HepG2 (cell line): ENCODE measurements around the gene POU4F3. TPM values are rescaled to one million over a fixed set of nuclear protein-coding genes. Genes with fewer than 3 reads are reported as not detected.

Experiments used
- AKNA ChIP-seq: sonication (generic); formaldehyde crosslinking; IDR thresholded peaks from 2 replicates; pipeline ENCODE4 v1.4.0; 2020; ENCODE audit warnings: missing genetic modification reagents, borderline replicate concordance
- NAIF1 ChIP-seq: sonication (generic); formaldehyde crosslinking; IDR thresholded peaks from 2 replicates; pipeline ENCODE4 v1.5.0; 2020; ENCODE audit warnings: mild to moderate bottlenecking, missing genetic modification reagents, borderline replicate concordance
- polyA plus RNA-seq, 8 experiments: library from polyadenylated mRNA; depleted of rRNA in 3 of 8; stranded (reverse) in 7 of 8; unstranded in 1 of 8; fragments of >200 nt; fragmentation: Illumina TruSeq in 4 of 8; extraction: Trizol in 4 of 8; gene quantifications; 2 replicates each; pipeline versions ENCODE4 v1.2.1 to v1.2.3, GENCODE V29; 2011 to 2016; ENCODE audit warnings: low read depth in 4 of 8, missing spikeins in 1 of 8, mixed read lengths in 1 of 8; ENCODE audit not compliant: insufficient read depth in 1 of 8
- total RNA-seq, 5 experiments: library from RNA; depleted of rRNA; stranded (reverse); fragments of >200 nt; fragmentation: Illumina TruSeq; extraction: Trizol; gene quantifications; 2 replicates each; pipeline ENCODE4 v1.2.3, GENCODE V29; 2016; ENCODE audit warnings: low read depth in 1 of 5
- TF ChIP-seq, protein P1 (sequence below): sonication (generic); formaldehyde crosslinking; IDR thresholded peaks from one replicate; pipeline ENCODE4 v1.5.1; 2020; ENCODE audit warnings: mild to moderate bottlenecking, missing genetic modification reagents; ENCODE audit errors: not compliant biosample characterization
- TF ChIP-seq, protein P2 (sequence below): sonication (generic); formaldehyde crosslinking; IDR thresholded peaks from 2 replicates; pipeline ENCODE4 v1.8.1; 2022; ENCODE audit warnings: low read depth, mild to moderate bottlenecking, missing genetic modification reagents

POU4F3 gene
- total and polyA plus RNA-seq, 2 of the 13 experiments (the other 11 are each of a cell fraction or from before 2014, with no cell fraction given) = not detected

- TF ChIP-seq, protein P1, sequence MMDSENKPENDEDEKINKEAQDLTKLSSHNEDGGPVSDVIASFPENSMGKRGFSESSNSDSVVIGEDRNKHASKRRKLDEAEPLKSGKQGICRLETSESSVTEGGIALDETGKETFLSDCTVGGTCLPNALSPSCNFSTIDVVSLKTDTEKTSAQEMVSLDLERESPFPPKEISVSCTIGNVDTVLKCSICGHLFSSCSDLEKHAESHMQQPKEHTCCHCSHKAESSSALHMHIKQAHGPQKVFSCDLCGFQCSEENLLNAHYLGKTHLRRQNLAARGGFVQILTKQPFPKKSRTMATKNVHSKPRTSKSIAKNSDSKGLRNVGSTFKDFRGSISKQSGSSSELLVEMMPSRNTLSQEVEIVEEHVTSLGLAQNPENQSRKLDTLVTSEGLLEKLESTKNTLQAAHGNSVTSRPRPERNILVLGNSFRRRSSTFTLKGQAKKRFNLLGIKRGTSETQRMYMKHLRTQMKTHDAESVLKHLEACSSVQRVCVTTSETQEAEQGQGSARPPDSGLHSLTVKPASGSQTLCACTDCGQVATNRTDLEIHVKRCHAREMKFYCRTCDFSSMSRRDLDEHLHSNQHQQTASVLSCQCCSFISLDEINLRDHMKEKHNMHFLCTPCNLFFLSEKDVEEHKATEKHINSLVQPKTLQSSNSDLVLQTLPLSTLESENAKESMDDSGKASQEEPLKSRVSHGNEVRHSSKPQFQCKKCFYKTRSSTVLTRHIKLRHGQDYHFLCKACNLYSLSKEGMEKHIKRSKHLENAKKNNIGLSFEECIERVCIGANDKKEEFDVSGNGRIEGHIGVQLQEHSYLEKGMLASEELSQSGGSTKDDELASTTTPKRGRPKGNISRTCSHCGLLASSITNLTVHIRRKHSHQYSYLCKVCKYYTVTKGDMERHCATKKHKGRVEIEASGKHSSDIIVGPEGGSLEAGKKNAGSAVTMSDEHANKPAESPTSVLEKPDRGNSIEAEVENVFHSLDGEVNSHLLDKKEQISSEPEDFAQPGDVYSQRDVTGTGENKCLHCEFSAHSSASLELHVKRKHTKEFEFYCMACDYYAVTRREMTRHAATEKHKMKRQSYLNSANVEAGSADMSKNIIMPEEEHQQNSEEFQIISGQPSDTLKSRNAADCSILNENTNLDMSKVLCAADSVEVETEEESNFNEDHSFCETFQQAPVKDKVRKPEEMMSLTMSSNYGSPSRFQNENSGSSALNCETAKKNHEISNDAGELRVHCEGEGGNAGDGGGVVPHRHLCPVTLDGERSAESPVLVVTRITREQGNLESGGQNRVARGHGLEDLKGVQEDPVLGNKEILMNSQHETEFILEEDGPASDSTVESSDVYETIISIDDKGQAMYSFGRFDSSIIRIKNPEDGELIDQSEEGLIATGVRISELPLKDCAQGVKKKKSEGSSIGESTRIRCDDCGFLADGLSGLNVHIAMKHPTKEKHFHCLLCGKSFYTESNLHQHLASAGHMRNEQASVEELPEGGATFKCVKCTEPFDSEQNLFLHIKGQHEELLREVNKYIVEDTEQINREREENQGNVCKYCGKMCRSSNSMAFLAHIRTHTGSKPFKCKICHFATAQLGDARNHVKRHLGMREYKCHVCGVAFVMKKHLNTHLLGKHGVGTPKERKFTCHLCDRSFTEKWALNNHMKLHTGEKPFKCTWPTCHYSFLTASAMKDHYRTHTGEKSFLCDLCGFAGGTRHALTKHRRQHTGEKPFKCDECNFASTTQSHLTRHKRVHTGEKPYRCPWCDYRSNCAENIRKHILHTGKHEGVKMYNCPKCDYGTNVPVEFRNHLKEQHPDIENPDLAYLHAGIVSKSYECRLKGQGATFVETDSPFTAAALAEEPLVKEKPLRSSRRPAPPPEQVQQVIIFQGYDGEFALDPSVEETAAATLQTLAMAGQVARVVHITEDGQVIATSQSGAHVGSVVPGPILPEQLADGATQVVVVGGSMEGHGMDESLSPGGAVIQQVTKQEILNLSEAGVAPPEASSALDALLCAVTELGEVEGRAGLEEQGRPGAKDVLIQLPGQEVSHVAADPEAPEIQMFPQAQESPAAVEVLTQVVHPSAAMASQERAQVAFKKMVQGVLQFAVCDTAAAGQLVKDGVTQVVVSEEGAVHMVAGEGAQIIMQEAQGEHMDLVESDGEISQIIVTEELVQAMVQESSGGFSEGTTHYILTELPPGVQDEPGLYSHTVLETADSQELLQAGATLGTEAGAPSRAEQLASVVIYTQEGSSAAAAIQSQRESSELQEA (CRISPR knock-in tag) = no peak
- TF ChIP-seq, protein P2, sequence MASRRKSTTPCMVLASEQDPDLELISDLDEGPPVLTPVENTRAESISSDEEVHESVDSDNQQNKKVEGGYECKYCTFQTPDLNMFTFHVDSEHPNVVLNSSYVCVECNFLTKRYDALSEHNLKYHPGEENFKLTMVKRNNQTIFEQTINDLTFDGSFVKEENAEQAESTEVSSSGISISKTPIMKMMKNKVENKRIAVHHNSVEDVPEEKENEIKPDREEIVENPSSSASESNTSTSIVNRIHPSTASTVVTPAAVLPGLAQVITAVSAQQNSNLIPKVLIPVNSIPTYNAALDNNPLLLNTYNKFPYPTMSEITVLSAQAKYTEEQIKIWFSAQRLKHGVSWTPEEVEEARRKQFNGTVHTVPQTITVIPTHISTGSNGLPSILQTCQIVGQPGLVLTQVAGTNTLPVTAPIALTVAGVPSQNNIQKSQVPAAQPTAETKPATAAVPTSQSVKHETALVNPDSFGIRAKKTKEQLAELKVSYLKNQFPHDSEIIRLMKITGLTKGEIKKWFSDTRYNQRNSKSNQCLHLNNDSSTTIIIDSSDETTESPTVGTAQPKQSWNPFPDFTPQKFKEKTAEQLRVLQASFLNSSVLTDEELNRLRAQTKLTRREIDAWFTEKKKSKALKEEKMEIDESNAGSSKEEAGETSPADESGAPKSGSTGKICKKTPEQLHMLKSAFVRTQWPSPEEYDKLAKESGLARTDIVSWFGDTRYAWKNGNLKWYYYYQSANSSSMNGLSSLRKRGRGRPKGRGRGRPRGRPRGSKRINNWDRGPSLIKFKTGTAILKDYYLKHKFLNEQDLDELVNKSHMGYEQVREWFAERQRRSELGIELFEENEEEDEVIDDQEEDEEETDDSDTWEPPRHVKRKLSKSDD = no peak
- no peak for TF ChIP-seq AKNA (CRISPR knock-in tag)
- TF ChIP-seq NAIF1 (CRISPR knock-in tag) = no peak
Observed at GRCh38 chr5:146327989-146328388, 10.7 kb upstream of the POU4F3 start (continued).
